ENCODE measurements around the gene FXYD7. TPM values are rescaled to one million over a fixed set of nuclear protein-coding genes. Genes with fewer than 3 reads are reported as not detected.

FXYD7 gene
- total and polyA plus RNA-seq, 2 of the 13 experiments (the other 11 are each of a cell fraction or from before 2014, with no cell fraction given) = 0.55 TPM; not detected in 1

DNA sequence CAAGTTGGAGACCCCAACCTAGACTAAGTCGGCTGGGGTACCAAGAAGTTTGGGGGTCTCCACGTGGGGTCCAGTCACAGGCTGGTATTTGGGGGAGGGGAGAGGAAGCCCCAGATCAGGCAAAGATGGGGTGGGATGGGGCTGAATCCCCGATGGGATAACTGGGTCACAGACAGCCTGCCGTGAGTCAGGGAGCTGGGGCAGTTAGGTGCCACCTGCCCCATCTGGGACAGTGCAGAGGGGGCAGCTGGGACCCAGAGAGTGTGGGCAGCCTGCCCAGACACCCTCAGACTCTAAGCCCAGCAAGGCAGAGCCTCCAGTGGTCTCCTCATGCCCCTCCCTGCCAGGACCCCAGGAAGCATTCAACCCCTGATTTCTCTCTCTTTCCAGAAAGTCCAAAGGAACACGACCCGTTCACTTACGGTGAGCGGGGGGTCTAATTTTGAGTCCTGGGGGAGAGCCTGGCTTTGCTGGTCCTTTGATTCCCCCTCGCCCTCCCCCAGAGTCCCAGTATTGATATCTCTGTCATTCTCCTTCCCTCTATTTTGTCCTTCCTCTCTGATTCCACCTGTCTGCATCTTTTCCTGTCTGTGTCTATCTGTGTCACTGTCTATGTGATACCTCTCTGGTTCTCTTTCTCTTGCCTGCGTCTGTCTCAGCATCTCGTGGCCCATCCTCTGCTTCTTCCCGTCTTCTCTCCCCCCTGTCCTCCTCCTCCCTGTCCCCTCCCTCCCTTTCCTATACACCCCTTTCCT, 2.7 kb upstream of the FXYD7 start:
- Histone ChIP-seq H3K27me3 (ENCODE audit: control insufficient read depth in 1 of 2, insufficient read depth in 2 of 2, low read length in 2 of 2) (no peaks in the 10 kb centered on the region; a peak in 1 of 5 replicates), H3K4me1 (ENCODE audit: insufficient read depth, low read length) (peaks cover 55% of the 10 kb centered on the region), H3K4me2 (ENCODE audit: low read depth, low read length) (peak overlapping the region; percentile 100), H3K9me3 (ENCODE audit: low read length) (no peaks in the 10 kb centered on the region), H3K4me3 (replicated peaks in 1 of 3; ENCODE audit: insufficient read depth in 1 of 3, low read depth in 2 of 3, low read length in 3 of 3) (peak overlapping the region; percentile 64 to 81 (median 68)), H3K79me2 (ENCODE audit: insufficient read depth, low read length) (no peaks in the 10 kb centered on the region), H2AFZ (ENCODE audit: low read length) (no peak overlapping the region), H3K27ac (ENCODE audit: extremely low read length, insufficient read depth, low read length) (no peak overlapping the region), H3K36me3 (replicated peaks in 1 of 2; ENCODE audit: control insufficient read depth in 1 of 2, insufficient read depth in 2 of 2, low read length in 2 of 2) (no peaks in the 10 kb centered on the region), H3K9ac (ENCODE audit: insufficient read depth, low read depth, low read length) (peak overlapping the region; percentile 72; the same call in 1 of the 2 replicates), H4K20me1 (ENCODE audit: insufficient read depth, low read length) (no peaks in the 10 kb centered on the region)
- TF ChIP-seq ZNF337 (CRISPR knock-in tag; IDR thresholded peaks at IDR 0.05; ENCODE audit: borderline replicate concordance, low read depth) (0 out of 2 replicates have a peak, but pooled peaks have one; percentile 27), TBX3 (IDR thresholded peaks at IDR 0.05; ENCODE audit: borderline replicate concordance) (no peak), GTF2F1 (IDR thresholded peaks at IDR 0.05; ENCODE audit: low read length) (no peak), ZNF614 (CRISPR knock-in tag; IDR thresholded peaks at IDR 0.05; ENCODE audit: borderline replicate concordance) (no peak), XRCC5 (optimal IDR thresholded peaks at IDR 0.05; ENCODE audit: low read length) (no peak)
- TF ChIP-seq, protein P1, sequence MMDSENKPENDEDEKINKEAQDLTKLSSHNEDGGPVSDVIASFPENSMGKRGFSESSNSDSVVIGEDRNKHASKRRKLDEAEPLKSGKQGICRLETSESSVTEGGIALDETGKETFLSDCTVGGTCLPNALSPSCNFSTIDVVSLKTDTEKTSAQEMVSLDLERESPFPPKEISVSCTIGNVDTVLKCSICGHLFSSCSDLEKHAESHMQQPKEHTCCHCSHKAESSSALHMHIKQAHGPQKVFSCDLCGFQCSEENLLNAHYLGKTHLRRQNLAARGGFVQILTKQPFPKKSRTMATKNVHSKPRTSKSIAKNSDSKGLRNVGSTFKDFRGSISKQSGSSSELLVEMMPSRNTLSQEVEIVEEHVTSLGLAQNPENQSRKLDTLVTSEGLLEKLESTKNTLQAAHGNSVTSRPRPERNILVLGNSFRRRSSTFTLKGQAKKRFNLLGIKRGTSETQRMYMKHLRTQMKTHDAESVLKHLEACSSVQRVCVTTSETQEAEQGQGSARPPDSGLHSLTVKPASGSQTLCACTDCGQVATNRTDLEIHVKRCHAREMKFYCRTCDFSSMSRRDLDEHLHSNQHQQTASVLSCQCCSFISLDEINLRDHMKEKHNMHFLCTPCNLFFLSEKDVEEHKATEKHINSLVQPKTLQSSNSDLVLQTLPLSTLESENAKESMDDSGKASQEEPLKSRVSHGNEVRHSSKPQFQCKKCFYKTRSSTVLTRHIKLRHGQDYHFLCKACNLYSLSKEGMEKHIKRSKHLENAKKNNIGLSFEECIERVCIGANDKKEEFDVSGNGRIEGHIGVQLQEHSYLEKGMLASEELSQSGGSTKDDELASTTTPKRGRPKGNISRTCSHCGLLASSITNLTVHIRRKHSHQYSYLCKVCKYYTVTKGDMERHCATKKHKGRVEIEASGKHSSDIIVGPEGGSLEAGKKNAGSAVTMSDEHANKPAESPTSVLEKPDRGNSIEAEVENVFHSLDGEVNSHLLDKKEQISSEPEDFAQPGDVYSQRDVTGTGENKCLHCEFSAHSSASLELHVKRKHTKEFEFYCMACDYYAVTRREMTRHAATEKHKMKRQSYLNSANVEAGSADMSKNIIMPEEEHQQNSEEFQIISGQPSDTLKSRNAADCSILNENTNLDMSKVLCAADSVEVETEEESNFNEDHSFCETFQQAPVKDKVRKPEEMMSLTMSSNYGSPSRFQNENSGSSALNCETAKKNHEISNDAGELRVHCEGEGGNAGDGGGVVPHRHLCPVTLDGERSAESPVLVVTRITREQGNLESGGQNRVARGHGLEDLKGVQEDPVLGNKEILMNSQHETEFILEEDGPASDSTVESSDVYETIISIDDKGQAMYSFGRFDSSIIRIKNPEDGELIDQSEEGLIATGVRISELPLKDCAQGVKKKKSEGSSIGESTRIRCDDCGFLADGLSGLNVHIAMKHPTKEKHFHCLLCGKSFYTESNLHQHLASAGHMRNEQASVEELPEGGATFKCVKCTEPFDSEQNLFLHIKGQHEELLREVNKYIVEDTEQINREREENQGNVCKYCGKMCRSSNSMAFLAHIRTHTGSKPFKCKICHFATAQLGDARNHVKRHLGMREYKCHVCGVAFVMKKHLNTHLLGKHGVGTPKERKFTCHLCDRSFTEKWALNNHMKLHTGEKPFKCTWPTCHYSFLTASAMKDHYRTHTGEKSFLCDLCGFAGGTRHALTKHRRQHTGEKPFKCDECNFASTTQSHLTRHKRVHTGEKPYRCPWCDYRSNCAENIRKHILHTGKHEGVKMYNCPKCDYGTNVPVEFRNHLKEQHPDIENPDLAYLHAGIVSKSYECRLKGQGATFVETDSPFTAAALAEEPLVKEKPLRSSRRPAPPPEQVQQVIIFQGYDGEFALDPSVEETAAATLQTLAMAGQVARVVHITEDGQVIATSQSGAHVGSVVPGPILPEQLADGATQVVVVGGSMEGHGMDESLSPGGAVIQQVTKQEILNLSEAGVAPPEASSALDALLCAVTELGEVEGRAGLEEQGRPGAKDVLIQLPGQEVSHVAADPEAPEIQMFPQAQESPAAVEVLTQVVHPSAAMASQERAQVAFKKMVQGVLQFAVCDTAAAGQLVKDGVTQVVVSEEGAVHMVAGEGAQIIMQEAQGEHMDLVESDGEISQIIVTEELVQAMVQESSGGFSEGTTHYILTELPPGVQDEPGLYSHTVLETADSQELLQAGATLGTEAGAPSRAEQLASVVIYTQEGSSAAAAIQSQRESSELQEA (CRISPR knock-in tag; IDR thresholded peaks at IDR 0.05; ENCODE audit: not compliant biosample characterization) = peak; percentile 17
- TF ChIP-seq, protein P2, sequence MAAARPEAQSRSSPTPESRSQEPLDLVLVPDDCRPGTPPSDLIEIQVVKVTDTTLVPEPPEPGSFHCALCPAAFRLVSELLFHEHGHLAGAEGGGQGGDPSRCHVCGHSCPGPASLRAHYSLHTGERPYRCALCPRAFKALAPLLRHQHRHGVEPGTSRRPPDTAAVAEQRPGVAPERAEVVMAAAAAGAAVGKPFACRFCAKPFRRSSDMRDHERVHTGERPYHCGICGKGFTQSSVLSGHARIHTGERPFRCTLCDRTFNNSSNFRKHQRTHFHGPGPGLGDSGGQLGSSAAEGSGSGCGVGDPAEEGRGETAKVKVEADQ (CRISPR knock-in tag; IDR thresholded peaks at IDR 0.05; ENCODE audit: borderline replicate concordance) = 0 out of 2 replicates have a peak, but pooled peaks have one; percentile 35
- ChIA-PET CTCF (ENCODE audit: low intra/inter-chr PET ratio, low total read pairs) (no interaction called here), POLR2A (interaction anchor here (0.8 kb wide), 1 partner anchor 236 kb away, joined by 3 read pairs; no protein-coding TSS in a partner anchor)
- no TSS peak for BruUV-seq (replicated peaks)
- 47% methylated on average over 10 of the region's 12 CpGs for WGBS (ENCODE audit: low lambda C conversion rate)
- intact Hi-C loops (cut with micrococcal nuclease; ENCODE audit: unreplicated experiment) = no loop called here
- in situ Hi-C loops (cut with HindIII; ENCODE audit: extremely low pct_ligation_motif_present, low pct_unique_long_range_greater_than_20kb) = no loop called here
- ATAC-seq = no peak
- DNase-seq (ENCODE audit: low spot score) = no peak
- no peak for FAIRE-seq

All from HepG2 (cell line).